ENCODE results near the gene NMT2. TPM values are rescaled to one million over a fixed set of nuclear protein-coding genes. Genes with fewer than 3 reads are reported as not detected.

NMT2 gene
- total RNA-seq, 1 experiment from 2014 or later, result 26.1 TPM

DNA sequence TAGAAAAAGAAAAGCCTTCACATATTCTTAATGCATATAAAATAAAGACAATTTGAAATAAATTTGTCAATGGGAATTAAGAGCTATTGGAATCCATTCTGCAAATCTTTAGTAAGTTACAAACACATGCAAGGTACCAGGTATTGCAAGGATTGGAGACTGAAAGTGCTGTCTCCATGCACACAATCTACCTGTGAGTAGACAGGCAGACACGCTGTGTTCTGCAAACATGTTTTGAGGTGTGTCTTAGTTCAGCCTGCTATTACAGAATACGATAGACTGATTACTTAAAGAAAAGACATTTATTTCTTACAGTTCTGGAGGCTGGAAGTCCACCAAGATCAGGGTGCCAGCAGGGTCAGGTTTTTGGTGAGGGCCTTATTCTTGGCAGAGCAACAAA, 10.0 kb downstream of the NMT2 start (continued):
- TF ChIP-seq YY1 (IDR thresholded peaks at IDR 0.05; ENCODE audit: extremely low read depth, insufficient replicate concordance, low read depth, low read length), result no peak
- TF ChIP-seq TCF7L2 (IDR thresholded peaks at IDR 0.05; ENCODE audit: borderline replicate concordance, extremely low read depth, insufficient read depth, insufficient read length), result no peak
- no peak for TF ChIP-seq JUND (IDR thresholded peaks at IDR 0.05)

DNA sequence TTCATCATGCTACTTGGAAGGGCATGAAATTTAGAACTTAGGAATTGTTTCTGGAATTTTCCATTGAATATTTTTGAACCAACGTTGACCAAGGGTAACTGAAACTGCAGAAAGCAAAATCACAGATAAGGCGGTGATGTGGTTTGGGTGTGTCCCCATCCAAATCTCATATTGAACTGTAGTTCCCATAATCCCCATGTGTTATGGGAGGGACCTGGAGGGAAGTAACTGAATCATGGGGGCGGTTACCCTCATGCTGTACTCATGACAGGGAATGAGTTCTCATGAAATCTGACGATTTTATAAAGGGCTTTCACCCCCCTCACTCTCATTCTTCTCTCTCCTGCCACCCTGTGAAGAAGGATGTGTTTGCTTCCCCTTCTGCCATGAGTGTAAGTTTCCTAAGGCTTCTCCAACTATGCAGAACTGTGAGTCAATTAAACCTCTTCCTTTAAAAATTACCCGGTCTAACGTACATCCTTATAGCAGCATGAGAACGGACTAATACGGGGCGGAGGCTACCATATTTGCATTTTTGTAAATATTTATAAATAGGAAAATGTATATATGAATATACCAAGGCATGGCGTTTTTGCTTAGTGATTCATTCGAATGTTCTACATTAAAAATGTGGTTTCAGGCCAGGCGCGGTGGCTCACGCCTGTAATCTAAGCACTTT, 12.4 kb downstream of the NMT2 start:
- no peak overlapping the region for H3K4me3 ChIP-seq (replicated peaks in 1 of 2; ENCODE audit: low read depth in 1 of 2, low read length in 2 of 2)
- no peaks in the 10 kb centered on the region for H3K36me3 ChIP-seq (ENCODE audit: control insufficient read depth in 1 of 2, insufficient read depth in 2 of 2, low read length in 2 of 2)
- peaks cover 88% of the 10 kb centered on the region for H3K79me2 ChIP-seq (ENCODE audit: insufficient read depth, low read length)
- no peaks in the 10 kb centered on the region for H3K9me2 ChIP-seq (ENCODE audit: insufficient read depth)
- H2AFZ ChIP-seq (ENCODE audit: low read depth, low read length, poor library complexity, severe bottlenecking), result no peak overlapping the region
- no peak overlapping the region for H3K9ac ChIP-seq (ENCODE audit: low read length)
- ChIA-PET CTCF (no interaction called here), RAD21 (ENCODE audit: low non-redundant PET in 1 of 2, low total read pairs in 2 of 2, uncharacterized antibody in 2 of 2, unreplicated experiment in 2 of 2) (no interaction called here), POLR2A (no interaction called here)
- DNase-seq (ENCODE audit: low read depth, low spot score) (no peak), ATAC-seq (no peak)
- no TSS peak for BruUV-seq (replicated peaks)
- no peaks in the 10 kb centered on the region for H3K9me3 ChIP-seq (ENCODE audit: control insufficient read depth in 1 of 2, insufficient read depth in 1 of 2, low read depth in 1 of 2, low read length in 2 of 2)
- peaks cover 17 to 27% of the 10 kb centered on the region in 2 experiments for H3K4me1 ChIP-seq (ENCODE audit: control insufficient read depth in 1 of 2, insufficient read depth in 2 of 2, low read length in 2 of 2)
- no peaks in the 10 kb centered on the region for H4K20me1 ChIP-seq (ENCODE audit: insufficient read depth)
- no peaks in the 10 kb centered on the region for H3K27me3 ChIP-seq (ENCODE audit: insufficient read depth, low read length)
- intact Hi-C loops (cut with micrococcal nuclease), result no loop called here
- no peak overlapping the region for H3K27ac ChIP-seq (ENCODE audit: low read depth, low read length)
- no peak overlapping the region for H3K4me2 ChIP-seq (ENCODE audit: low read length)
- TF ChIP-seq JUND (IDR thresholded peaks at IDR 0.05), result no peak
- TF ChIP-seq, protein P1, sequence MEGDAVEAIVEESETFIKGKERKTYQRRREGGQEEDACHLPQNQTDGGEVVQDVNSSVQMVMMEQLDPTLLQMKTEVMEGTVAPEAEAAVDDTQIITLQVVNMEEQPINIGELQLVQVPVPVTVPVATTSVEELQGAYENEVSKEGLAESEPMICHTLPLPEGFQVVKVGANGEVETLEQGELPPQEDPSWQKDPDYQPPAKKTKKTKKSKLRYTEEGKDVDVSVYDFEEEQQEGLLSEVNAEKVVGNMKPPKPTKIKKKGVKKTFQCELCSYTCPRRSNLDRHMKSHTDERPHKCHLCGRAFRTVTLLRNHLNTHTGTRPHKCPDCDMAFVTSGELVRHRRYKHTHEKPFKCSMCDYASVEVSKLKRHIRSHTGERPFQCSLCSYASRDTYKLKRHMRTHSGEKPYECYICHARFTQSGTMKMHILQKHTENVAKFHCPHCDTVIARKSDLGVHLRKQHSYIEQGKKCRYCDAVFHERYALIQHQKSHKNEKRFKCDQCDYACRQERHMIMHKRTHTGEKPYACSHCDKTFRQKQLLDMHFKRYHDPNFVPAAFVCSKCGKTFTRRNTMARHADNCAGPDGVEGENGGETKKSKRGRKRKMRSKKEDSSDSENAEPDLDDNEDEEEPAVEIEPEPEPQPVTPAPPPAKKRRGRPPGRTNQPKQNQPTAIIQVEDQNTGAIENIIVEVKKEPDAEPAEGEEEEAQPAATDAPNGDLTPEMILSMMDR (IDR thresholded peaks at IDR 0.05 in 2 of 3, conservative IDR thresholded peaks at IDR 0.05 in 1 of 3; ENCODE audit: borderline replicate concordance in 1 of 3, insufficient read depth in 1 of 3, low read depth in 2 of 3, low read length in 2 of 3), result no peak
- TF ChIP-seq, protein P2, sequence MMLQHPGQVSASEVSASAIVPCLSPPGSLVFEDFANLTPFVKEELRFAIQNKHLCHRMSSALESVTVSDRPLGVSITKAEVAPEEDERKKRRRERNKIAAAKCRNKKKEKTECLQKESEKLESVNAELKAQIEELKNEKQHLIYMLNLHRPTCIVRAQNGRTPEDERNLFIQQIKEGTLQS (IDR thresholded peaks at IDR 0.05), result no peak
- no peak for TF ChIP-seq ELF1 (IDR thresholded peaks at IDR 0.05; ENCODE audit: borderline replicate concordance, low read depth)
- no peak for TF ChIP-seq POLR2A (IDR thresholded peaks at IDR 0.05; ENCODE audit: borderline replicate concordance, extremely low read depth, insufficient read depth, insufficient read length)
- no peak for TF ChIP-seq CBX3 (IDR thresholded peaks at IDR 0.05; ENCODE audit: low read depth)
- TF ChIP-seq EGR1 (IDR thresholded peaks at IDR 0.05; ENCODE audit: low read depth), result no peak
- TF ChIP-seq FOSL1 (IDR thresholded peaks at IDR 0.05; ENCODE audit: low read depth), result no peak
- TF ChIP-seq, protein P3, sequence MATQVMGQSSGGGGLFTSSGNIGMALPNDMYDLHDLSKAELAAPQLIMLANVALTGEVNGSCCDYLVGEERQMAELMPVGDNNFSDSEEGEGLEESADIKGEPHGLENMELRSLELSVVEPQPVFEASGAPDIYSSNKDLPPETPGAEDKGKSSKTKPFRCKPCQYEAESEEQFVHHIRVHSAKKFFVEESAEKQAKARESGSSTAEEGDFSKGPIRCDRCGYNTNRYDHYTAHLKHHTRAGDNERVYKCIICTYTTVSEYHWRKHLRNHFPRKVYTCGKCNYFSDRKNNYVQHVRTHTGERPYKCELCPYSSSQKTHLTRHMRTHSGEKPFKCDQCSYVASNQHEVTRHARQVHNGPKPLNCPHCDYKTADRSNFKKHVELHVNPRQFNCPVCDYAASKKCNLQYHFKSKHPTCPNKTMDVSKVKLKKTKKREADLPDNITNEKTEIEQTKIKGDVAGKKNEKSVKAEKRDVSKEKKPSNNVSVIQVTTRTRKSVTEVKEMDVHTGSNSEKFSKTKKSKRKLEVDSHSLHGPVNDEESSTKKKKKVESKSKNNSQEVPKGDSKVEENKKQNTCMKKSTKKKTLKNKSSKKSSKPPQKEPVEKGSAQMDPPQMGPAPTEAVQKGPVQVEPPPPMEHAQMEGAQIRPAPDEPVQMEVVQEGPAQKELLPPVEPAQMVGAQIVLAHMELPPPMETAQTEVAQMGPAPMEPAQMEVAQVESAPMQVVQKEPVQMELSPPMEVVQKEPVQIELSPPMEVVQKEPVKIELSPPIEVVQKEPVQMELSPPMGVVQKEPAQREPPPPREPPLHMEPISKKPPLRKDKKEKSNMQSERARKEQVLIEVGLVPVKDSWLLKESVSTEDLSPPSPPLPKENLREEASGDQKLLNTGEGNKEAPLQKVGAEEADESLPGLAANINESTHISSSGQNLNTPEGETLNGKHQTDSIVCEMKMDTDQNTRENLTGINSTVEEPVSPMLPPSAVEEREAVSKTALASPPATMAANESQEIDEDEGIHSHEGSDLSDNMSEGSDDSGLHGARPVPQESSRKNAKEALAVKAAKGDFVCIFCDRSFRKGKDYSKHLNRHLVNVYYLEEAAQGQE (IDR thresholded peaks at IDR 0.05; ENCODE audit: low read depth), result no peak
- TF ChIP-seq RAD21 (IDR thresholded peaks at IDR 0.05; ENCODE audit: low read depth), result no peak
- no peak for TF ChIP-seq SRF (IDR thresholded peaks at IDR 0.05; ENCODE audit: low read depth)
- no peak for TF ChIP-seq SP1 (IDR thresholded peaks at IDR 0.05; ENCODE audit: low read depth)
- TF ChIP-seq, protein P4, sequence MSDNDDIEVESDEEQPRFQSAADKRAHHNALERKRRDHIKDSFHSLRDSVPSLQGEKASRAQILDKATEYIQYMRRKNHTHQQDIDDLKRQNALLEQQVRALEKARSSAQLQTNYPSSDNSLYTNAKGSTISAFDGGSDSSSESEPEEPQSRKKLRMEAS (IDR thresholded peaks at IDR 0.05), result no peak
- TF ChIP-seq EZH2phosphoT487 (IDR thresholded peaks at IDR 0.05; ENCODE audit: borderline replicate concordance), result no peak
- no peak for TF ChIP-seq YY1 (IDR thresholded peaks at IDR 0.05; ENCODE audit: extremely low read depth, insufficient replicate concordance, low read depth, low read length)
- TF ChIP-seq CEBPB (IDR thresholded peaks at IDR 0.05; ENCODE audit: low read depth), result no peak
- TF ChIP-seq, protein P5, sequence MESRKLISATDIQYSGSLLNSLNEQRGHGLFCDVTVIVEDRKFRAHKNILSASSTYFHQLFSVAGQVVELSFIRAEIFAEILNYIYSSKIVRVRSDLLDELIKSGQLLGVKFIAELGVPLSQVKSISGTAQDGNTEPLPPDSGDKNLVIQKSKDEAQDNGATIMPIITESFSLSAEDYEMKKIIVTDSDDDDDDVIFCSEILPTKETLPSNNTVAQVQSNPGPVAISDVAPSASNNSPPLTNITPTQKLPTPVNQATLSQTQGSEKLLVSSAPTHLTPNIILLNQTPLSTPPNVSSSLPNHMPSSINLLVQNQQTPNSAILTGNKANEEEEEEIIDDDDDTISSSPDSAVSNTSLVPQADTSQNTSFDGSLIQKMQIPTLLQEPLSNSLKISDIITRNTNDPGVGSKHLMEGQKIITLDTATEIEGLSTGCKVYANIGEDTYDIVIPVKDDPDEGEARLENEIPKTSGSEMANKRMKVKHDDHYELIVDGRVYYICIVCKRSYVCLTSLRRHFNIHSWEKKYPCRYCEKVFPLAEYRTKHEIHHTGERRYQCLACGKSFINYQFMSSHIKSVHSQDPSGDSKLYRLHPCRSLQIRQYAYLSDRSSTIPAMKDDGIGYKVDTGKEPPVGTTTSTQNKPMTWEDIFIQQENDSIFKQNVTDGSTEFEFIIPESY (IDR thresholded peaks at IDR 0.05; ENCODE audit: extremely low read depth, insufficient replicate concordance, low read length), result no peak
